Calu3 (cell line): ENCODE results near the gene SRP14. TPM values are rescaled to one million over a fixed set of nuclear protein-coding genes. Genes with fewer than 3 reads are reported as not detected.

Experiments used
- BruUV-seq: library from RNA; stranded (reverse); fragments of 400-500 nt; replicated peaks from 2 replicates; lab custom pipeline; 2021; lab: Mats Ljungman, UMichigan
- CTCF ChIA-PET: fragments of 300-600 bp; sonication (Branson Sonifier 250); formaldehyde crosslinking; loops from one replicate; lab custom pipeline; 2022; ENCODE audit warnings: antibody characterized with exemption; lab: Charles Lee
- DNase-seq: peaks from one replicate; pipeline ENCODE4 v3.0.0; 2022
- H3K27ac Mint-ChIP-seq: one replicate; pipeline ENCODE4 v1.8.0; 2022; ENCODE audit warnings: mixed read lengths; ENCODE audit not compliant: unreplicated experiment
- H3K27me3 Mint-ChIP-seq: one replicate; pipeline ENCODE4 v1.8.0; 2022; ENCODE audit warnings: mixed read lengths; ENCODE audit not compliant: unreplicated experiment
- H3K36me3 Mint-ChIP-seq: one replicate; pipeline ENCODE4 v1.8.0; 2022; ENCODE audit warnings: mild to moderate bottlenecking, moderate library complexity, mixed read lengths; ENCODE audit not compliant: insufficient read depth, unreplicated experiment
- H3K4me1 Mint-ChIP-seq: one replicate; pipeline ENCODE4 v1.8.0; 2022; ENCODE audit warnings: mild to moderate bottlenecking, low read depth, mixed read lengths; ENCODE audit not compliant: unreplicated experiment
- H3K4me3 Mint-ChIP-seq: one replicate; pipeline ENCODE4 v1.8.0; 2022; ENCODE audit warnings: mild to moderate bottlenecking, low read depth, moderate library complexity, mixed read lengths; ENCODE audit not compliant: unreplicated experiment
- H3K9me3 Mint-ChIP-seq: one replicate; pipeline ENCODE4 v1.8.0; 2022; ENCODE audit warnings: low read depth, mixed read lengths; ENCODE audit not compliant: unreplicated experiment
- intact Hi-C: fragments of 100-400 bp; cut with micrococcal nuclease; formaldehyde crosslinking; loops from one replicate; pipeline ENCODE4 v1.10.0; 2022; ENCODE audit not compliant: unreplicated experiment
- total RNA-seq: library from RNA; stranded (reverse); gene quantifications from 2 replicates; pipeline ENCODE4 v1.2.3, GENCODE V29; 2022
- TF ChIP-seq, protein P1 (sequence below): fragments of 200-600 bp; IDR thresholded peaks from one replicate; pipeline ENCODE4 v1.8.0; 2022; ENCODE audit warnings: antibody characterized with exemption; ENCODE audit not compliant: unreplicated experiment

Gene SRP14
- total RNA-seq, 1 experiment from 2014 or later, result 113 TPM

DNA sequence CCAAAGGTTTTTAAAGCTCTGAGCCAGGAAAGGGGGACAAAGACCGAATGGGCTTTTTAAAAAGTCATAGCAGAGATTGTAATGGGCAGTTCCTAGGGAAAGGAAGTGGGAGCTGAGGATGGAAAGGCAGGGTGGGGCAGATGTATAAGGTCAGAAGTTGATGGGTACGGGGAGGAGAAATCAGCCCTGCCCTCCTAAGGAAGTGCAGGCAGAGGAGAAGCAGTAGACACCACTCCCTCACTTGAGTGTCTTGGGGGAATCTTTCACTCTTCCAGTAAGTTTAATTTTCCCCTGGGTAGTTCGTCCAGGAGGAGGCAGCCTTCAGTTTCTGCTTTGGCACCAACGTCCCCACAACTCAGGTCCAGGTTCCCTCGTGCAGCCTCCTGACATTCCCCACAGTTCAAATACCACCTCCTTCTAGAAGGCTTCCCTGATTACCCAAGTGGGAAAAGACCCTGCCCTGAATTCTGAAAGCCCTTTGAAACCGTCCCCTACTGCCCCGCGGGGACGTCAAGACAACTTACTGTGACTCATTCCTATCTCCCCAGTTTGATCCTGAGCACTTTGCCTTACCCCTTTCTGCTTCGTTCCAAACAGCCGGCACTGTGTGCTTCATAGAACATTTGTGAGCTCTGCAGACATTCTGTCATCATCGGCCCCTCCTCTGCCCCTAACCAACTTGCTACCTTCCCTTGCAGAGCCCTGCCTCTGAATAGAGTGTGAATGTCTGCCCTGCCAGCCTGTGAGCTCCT is 14.3 kb upstream of the SRP14 start:
- CTCF ChIA-PET, result interaction anchor here (1.1 to 1.4 kb wide), 2 partner anchors 29 to 51 kb away, joined by 3 to 4 read pairs; no protein-coding TSS in a partner anchor

GRCh38 chr15:40052604-40053003 is 13.6 kb upstream of the SRP14 start:
- CTCF ChIA-PET, result interaction anchor here (1.1 to 1.4 kb wide), 2 partner anchors 29 to 52 kb away, joined by 3 to 4 read pairs; no protein-coding TSS in a partner anchor

More for the DNA sequence above, 14.3 kb upstream of the SRP14 start:
- Mint-ChIP-seq H3K27me3 (no peaks in the 10 kb centered on the region), H3K4me1 (peaks cover 39% of the 10 kb centered on the region), H3K36me3 (peaks cover 9% of the 10 kb centered on the region), H3K27ac (no peak overlapping the region), H3K4me3 (no peak overlapping the region), H3K9me3 (peaks cover 2% of the 10 kb centered on the region)
- TF ChIP-seq, protein P1, sequence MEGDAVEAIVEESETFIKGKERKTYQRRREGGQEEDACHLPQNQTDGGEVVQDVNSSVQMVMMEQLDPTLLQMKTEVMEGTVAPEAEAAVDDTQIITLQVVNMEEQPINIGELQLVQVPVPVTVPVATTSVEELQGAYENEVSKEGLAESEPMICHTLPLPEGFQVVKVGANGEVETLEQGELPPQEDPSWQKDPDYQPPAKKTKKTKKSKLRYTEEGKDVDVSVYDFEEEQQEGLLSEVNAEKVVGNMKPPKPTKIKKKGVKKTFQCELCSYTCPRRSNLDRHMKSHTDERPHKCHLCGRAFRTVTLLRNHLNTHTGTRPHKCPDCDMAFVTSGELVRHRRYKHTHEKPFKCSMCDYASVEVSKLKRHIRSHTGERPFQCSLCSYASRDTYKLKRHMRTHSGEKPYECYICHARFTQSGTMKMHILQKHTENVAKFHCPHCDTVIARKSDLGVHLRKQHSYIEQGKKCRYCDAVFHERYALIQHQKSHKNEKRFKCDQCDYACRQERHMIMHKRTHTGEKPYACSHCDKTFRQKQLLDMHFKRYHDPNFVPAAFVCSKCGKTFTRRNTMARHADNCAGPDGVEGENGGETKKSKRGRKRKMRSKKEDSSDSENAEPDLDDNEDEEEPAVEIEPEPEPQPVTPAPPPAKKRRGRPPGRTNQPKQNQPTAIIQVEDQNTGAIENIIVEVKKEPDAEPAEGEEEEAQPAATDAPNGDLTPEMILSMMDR, result no peak
- BruUV-seq, result no TSS peak
- intact Hi-C loops, result no loop called here
- DNase-seq, result no peak

DNA sequence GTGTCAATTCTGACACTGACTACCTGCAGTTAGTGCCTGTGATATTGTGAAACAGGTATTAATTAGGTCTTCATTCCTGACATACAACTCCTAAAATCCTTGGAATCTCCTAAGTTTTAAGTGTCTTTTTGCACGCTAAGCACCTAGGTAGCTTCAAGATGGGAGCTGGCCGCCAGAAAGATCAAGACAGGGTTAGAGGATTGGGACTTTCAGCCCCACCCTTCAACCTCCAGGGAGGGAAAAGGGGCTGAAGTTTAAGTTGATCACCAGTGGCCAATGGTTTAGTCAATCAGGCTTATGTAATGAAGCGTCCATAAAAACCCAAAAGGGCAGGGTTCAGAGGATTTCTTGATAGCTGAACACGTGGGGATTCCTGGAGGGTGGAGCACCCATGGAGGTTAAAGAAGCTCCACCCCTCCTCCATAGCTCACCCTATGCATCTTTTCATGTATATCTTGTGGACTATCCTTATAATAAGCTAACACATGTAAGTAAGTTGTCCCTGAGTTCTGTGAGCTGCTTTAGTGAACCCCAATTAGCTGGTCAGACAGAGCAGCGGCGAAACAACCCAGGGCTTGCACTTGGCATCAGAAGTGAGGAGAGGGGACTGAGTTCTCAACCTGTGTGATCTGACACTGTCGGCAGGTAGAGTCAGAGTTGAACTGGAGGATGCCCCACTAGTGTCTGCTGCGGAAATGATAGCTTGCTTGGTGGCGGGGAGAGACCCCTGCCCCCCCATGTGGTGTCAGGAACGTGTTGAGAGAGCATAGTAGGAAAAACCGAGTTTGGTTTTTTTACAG is 12.8 kb upstream of the SRP14 start:
- CTCF ChIA-PET, result interaction anchor here (1.1 to 1.4 kb wide), 2 partner anchors 30 to 52 kb away, joined by 3 to 4 read pairs; no protein-coding TSS in a partner anchor
- TF ChIP-seq, protein P1, result no peak
- intact Hi-C loops, result no loop called here
- peaks cover 9% of the 10 kb centered on the region for H3K36me3 Mint-ChIP-seq
- H3K4me3 Mint-ChIP-seq, result no peak overlapping the region
- DNase-seq, result no peak
- no TSS peak for BruUV-seq
- H3K27me3 Mint-ChIP-seq, result no peaks in the 10 kb centered on the region
- peaks cover 41% of the 10 kb centered on the region for H3K4me1 Mint-ChIP-seq
- H3K27ac Mint-ChIP-seq, result no peak overlapping the region
- peaks cover 2% of the 10 kb centered on the region for H3K9me3 Mint-ChIP-seq

More at GRCh38 chr15:40052604-40053003, 13.6 kb upstream of the SRP14 start:
- Mint-ChIP-seq H3K36me3 (peaks cover 9% of the 10 kb centered on the region), H3K9me3 (peaks cover 2% of the 10 kb centered on the region), H3K27me3 (no peaks in the 10 kb centered on the region), H3K4me3 (no peak overlapping the region), H3K4me1 (peaks cover 39% of the 10 kb centered on the region), H3K27ac (no peak overlapping the region)
- no peak for DNase-seq
- TF ChIP-seq, protein P1, result no peak
- no TSS peak for BruUV-seq
- intact Hi-C loops, result no loop called here

GRCh38 chr15:40050788-40051470 is 11.9 kb upstream of the SRP14 start:
- Mint-ChIP-seq H3K27me3 (no peaks in the 10 kb centered on the region), H3K4me3 (no peak overlapping the region), H3K4me1 (peaks cover 41% of the 10 kb centered on the region), H3K36me3 (peaks cover 9% of the 10 kb centered on the region), H3K9me3 (peaks cover 2% of the 10 kb centered on the region), H3K27ac (no peak overlapping the region)
- DNase-seq, result no peak
- TF ChIP-seq, protein P1, result no peak
- CTCF ChIA-PET, result no interaction called here
- intact Hi-C loops, result no loop called here
- no TSS peak for BruUV-seq
